HG03469 (cell line): ENCODE results near the gene TMC3.

Experiments used
- ATAC-seq: cut with Tn5 transposase; IDR thresholded peaks from one replicate; pipeline ENCODE4 v1.9.1; 2021; ENCODE audit warnings: mild to moderate bottlenecking, moderate library complexity, moderate number of reproducible peaks; ENCODE audit not compliant: unreplicated experiment

Gene TMC3

DNA sequence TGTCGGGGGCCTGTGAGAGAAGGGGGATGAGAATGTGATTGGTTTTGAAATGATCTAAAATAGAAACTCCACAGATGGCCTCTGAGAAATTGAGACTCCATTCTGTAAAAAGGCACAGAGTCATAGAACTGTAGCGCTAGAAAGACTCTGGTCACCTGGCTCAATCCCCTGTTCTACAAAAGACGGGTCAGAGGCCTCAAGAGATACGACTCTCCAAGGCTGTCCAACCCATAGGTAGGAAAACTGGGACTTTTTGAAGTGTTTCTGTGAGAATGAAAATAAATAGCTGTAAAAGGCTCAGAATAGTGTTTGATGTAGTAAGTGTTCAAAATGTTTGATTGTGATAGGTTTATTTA, 11.7 kb upstream of the TMC3 start:
- no peak for ATAC-seq

DNA sequence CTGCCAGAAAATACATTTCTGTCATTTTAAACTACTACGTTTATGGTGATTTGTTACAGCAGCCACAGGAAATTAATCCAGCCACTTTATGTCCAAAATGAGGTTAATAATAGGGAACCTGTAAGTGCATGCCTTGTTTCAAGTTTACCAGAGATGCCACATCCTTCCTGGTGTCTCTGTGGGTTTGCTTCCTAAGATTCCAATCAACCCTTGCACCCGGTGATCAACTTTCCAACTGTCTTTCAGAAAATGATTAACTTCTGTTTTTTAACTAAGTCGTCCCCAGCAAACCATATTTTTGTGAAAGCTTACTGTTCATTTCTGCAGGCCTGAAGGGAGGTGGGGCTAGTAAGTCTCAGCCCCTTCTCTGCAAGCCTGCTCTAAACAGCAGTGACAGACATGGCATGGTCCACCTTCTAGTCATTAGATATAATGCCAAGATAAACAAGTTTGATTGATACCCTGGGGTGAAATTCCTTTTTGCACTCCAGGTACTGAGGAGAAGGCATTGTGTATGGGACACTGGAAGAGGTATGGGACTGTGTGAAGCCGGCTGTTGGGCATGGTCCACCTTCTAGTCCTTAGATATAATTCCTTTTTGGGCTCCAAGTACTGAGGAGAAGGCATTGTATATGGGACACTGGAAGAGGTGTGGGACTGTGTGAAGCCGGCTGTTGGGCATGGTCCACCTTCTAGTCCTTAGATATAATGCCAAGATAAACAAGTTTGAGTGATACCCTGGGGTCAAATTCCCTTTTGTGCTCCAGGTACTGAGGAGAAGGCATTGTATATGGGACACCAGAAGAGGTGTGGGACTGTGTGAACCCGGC, 11.1 kb upstream of the TMC3 start:
- ATAC-seq = no peak

DNA sequence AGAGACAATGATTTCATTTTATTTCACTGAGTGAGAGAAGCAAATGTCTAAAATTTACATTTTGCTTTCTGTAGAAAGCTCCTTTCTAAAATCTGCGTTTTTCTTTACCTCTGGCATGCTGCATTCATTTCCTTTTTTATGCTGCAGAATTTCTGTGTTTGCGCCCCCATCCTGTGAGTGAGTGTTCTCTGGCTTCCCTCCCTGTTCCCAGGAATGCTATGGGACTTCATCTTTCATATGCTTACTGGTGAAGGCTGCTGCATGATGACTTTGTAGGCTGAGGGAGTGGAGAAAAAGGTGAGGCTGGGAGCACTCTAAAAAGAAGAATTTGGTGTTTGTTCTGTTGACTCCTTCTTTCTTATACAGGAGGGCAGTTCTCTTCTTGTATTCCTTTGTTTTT, 7.7 kb upstream of the TMC3 start:
- no peak for ATAC-seq

DNA sequence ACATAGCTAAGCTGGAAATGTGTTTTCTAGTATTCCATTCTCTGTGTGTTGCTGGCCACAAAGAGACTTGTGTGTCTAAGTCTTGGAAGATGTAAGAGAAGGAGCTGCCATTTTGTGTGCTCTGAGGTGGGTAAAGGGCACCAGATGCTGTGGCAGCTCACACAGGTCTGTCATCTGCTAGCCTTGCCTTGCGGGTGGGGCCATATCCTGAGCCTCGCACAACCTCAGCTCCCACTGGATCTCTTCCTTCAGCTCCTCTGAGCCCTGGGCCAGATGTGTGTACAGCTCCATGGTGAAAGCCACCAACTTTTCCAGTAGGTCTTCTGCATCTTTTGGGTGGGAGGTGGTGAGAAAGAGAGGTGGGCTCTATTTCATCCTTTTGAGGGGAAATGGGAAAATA, 6.7 kb upstream of the TMC3 start:
- ATAC-seq = no peak

DNA sequence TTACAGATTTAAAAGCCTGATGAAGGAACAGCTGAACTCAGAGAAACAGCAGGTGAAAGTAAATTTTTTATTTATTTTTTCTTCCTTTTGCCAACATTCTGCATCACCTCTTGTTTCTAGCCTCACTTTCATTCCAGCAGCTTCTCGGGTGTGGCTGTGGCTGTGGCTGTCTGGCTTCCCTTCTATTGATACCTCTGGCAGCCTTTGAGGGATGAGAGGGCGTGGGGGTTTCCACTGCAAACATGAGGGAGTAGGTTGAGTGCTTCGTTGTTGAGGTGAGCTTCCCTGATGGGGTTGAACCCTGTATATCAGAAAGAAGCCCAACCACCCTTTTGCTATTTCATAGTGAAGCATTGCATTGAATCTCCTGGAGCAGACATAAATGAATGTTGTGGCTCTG, 6.2 kb upstream of the TMC3 start:
- no peak for ATAC-seq

DNA sequence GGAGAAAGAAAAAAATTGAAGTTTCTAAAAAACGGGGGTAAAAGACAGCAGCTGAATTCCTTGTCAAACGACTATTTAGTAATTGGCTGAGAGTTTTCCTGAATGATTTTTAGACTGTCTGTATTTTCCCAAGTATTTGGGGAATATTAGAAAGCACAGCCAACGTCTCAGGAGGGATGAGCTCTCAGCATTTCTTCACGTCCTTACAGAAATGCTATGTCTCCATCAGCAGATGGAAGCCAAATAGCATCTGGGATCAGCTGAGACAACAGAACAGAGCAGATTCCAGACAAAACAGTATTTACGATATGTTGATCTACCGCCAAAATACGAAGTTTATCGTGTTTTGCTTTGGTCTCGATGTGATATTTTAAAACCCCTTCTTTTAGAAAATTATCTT, 5.3 kb upstream of the TMC3 start:
- no peak for ATAC-seq

DNA sequence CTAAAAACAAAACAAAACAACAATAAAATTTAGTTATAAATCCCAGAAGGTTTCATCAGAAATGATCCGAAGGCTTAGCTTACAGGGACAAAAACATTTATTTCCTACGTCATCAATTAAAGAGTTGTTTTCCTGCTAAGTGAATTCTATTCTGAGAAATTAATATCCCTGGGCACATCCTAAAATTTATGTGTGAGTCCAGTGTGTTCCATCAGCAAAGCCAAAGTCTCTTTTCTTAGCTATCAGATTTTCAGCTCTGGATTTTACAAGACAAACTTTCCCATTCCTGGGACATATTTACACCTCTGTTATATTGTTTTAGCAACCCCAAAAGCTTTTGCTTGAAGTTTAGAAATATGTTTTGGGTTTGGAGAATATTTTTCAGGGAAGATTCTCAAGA, 4.4 kb upstream of the TMC3 start:
- ATAC-seq = no peak

DNA sequence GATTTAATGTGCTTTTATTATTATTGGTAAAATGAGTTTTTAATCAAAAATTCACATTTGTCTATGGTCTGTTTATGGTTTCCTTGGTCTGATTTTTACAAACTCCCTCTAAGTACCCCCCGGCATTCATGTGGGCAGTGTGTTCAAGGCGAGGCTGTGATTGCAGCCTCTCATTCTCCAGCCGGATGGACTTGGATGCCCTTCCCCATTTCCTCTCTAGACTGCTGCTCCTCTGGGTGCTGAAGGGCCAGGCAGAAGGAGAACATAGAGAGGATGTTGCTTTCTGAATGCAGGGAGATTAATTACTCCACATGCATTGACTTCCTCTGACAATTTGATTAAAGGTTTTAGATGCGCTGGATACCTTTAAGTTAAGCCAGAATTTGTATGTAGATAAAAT, 3.9 kb upstream of the TMC3 start:
- ATAC-seq = no peak

DNA sequence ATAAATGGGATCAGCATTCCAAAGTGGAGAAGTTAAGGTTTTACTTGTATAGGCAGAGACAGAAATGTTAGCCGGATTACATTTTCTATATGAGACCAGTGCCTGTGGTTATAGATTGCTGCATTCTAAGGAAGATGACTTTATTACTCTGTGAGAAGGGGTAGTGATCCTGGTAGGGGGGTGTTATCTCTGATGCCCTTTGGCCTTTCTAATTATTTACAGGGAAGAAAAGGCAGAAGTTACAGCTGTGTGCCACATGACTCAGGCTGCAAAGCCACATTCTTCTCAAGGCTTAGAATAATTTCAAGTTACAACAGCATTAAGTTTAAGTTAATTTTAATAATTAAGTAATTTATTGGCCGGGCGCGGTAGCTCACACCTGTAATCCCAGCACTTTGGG, 2.2 kb upstream of the TMC3 start:
- ATAC-seq = no peak

DNA sequence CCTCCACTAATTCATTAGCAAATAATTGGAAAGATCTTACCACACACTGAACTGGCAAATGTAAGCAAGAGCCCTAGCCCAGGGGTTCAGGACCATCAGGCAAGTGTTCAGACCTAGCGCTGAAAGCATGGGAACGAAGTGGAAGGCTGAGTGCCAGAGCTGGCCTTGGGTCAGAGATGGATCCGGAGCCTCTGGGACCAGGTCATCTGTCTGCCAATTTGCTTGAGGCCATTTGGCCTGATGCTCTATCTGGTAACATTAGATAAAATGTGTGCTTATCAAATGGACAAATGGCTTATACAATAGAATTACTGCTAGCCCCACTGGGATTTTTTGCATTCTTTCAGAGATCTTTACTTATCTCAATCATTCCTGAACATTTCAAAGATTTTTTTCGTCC, 1.4 kb upstream of the TMC3 start:
- ATAC-seq = no peak

DNA sequence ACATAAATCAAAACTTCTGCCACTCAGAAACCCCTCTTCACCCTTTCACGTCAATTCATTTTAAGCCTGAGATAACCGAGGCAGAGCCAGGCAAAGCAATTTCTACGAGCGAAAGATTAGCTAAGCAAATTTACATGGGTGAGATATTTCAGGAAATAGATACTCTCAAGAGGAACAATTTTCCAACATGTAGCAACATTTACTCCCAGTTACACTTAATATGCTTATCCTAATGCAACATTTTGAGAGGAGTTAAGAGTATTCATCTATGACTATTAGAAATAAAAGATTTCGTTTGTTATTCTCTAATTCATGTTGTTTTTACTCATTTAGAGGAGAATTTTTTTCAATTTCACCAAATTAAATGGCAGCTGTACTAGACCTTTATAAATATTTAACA, 837 bp downstream of the TMC3 start:
- no peak for ATAC-seq

DNA sequence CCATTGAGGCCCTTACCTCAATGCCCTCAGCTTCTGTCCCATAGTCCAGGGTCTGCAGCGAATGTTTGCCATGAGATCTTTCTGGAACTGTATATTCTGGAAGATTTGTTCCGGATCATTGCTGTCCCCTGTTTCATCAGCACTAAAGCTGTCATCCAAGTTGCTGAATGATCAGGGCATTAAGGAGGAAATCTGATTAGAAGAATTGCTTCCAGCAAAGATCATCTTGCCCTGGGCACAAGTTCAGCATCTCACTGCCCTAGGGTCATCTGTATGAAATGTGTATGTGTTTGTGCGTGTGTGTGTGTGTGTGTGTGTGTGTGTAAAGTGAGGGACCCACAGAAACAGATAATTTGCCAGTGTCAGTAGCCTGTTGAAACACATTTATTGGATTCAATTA, 1.4 kb downstream of the TMC3 start:
- ATAC-seq = no peak

DNA sequence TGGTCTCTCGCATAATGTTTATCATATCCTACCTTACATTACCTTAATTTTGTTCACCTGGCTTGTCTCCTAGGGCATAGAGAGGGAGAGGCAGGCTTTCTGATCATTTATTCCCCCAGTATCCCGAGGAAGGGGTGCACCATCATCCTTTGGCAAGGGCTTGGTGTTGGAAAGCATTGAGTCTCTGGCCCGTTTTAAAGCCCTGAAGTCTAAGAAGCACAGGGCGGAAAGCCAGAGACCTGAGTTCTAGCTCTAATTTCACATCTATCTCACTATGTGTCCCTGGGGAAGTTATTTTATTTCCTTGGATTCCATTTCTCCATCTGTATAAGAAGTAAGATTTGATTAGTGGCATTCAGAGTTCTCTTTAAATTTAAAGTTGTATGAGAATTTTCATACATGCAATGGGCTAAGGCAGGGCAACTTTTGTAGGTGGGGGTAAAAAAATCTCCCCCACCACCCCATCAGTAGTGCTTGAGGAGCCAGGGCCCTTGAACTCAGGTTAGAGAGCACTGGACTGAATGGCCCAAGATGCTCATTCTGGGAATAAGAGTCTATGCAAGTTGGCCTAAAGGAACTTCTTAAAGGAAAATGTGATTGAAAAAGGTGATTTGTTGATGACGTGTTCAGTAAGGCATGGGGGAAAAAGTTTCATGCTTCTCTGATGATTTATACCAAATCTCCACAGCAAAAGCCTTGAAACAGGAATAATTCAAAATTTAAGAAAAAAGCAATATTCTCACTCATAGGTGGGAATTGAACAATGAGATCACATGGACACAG, 10.1 kb downstream of the TMC3 start:
- no peak for ATAC-seq

DNA sequence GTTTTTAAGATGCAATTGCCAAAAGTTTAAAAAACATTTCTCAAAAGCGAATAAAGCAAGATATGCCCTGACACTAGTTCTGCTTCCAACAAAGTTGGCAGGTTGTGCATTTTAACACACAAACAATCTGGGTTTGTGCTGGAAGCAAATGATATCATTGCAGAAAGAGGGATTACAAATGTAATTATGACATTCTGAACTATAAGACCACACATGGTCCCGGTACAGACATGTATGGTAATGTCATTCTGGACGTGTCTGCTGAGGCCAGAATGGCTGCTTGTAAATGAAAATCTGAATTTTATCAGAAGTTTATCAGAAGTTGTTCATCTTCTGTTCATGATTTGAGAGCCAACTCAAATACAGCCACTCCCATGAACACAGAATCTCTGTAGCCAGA, 10.7 kb downstream of the TMC3 start:
- ATAC-seq = no peak

DNA sequence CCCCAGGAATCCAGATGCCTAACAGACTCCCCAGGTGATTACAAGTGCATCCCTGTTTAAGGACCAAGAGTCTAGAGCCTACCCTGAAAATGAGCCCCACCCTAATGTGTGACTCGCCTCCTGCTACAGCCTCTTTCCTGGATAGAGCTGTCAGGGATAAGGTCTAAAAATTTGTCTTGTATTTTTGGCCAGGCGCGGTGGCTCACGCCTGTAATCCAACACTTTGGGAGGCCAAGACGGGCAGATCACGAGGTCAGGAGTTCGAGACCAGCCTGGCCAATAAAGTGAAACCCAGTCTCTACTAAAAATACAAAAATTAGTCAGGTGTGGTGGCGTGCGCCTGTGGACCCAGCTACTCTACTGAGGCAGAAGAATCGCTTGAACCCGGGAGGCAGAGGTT, 11.2 kb downstream of the TMC3 start:
- no peak for ATAC-seq

DNA sequence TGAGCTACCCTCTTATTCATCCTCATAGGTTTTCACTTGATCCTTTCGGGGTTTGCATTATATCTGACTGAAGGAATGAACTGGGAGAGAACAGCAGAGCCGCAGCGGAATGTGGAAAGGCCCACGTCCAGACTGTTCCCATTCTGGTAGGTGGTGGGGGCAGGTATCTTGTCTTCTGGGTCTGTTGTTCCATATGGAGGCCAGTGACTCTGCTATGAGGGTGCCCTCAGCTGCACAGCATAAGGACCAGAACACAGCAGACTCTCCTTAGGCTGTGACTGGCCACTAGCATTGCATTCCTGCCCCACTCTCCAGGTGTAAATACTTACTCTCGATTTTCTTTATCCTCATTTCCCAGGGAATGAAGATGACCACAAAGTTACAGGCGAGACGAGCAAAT, 12.1 kb downstream of the TMC3 start:
- ATAC-seq = no peak

DNA sequence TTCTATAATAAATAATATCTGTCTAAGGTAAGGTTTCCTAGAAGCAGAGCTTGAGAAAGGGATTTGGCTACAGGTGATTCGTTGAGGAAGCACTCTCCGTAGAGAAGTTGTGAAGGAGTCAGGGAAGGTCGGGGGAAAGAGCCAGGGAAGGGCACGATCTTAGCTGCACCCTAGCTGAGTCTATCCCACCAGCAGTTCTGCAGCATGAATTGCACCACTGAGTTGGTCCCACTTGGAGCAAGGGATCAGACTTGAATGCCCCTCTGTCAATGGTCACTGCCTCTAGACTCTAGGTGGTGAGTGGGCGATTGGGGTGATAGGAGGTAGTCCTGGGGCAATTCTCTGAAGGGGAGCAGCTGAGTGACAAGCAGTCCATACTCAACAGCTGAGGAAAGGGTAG, 13.5 kb downstream of the TMC3 start:
- no peak for ATAC-seq

DNA sequence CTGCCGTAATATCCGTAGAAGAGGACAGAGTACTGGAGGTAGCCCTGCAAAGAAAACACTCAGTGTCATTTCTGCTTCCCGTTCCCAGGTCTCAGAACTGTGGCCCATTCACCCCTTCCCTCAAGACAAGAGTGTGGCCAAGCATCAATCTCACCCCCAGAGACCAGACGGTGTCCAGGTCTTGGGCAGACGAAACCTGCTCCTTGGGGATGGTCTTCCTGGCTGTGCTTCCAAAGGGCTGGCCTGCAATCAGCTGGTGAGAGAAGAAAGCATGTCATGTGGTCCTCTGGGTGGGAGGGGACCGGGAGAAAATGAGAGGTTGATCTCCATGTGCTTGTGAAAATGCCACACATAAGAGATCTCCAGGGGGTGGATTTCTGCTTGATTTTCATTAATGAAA, 15.8 kb downstream of the TMC3 start:
- no peak for ATAC-seq

DNA sequence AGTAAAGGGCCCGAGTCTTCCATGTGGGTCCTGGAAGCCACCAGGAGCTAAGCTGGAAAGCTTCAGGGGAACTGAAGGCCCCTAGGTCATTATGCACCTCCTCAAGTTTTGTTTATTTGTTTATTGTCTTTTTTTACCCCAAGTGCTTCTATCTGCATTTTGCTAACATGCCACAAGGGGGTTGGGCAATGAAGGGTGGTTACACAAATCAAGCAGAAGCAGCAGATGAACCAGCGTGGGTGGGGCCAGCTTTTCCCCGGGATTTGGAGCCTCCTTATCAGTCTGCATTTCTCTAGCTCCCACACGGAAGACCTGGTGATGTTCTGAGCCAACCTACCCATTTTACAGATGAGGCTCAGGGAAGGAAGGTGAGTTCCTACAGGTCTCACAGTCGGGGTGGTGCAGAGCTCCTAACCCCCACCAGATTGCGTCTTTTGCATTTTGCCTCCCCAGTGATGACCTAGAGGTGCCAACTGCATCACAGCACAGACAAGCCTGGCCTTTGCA, 16.8 kb downstream of the TMC3 start:
- ATAC-seq = no peak

DNA sequence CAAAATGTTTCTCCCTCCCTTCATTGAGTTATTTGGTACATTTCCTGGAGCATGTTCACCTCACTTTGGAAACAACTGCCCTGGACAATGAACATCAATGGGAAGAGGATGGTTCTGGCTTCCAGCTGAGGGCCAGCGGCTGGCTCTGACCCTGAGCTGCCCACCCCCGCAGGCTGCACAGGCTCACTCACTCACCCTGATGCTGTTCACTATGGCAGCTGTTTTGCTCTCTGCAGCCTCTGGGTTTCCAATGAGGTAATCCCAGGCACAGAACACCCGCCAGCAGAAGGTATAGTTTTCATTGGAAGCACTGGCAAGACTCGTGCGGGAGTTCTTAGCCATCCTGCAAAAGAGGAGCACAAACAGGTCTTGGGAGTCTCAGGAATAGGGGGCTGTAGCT, 17.8 kb downstream of the TMC3 start:
- no peak for ATAC-seq

DNA sequence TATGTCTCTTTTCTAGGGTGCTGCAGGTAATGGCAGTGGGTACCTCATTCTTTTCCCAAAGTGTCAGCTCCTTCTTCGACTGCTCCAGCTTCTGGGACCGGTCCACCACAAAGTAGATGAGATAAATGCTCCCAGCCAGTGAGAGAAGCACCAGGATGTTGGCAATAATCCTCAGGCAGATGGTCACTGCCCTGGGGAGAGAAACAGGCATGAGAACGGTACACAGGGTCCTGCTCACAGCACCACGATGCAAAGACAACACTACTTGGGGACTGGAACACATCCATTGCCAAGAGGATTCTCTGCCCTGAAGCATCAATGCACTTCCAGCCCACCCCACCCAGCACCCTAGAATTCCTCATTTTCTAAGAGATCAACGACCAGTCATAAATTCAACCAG, 22.4 kb downstream of the TMC3 start:
- no peak for ATAC-seq

DNA sequence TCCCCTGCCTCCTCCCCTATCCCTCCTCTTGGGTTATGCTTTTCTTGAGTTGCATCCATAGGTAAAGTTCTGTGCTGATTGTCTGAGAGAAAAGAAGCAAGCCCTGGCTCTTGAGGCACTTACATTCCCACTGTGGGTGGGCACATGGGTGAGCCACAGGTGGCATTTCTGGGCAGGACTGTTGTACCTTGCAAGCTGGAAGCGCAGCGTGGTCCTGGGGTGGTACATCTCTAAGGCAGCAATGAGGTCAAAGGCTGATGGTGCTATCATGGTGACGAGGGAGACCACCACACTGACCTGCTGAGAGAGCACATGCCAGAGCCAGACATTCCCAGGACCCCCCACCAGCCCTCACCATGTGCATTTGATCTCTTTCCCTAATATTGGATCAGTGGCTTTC, 24.7 kb downstream of the TMC3 start:
- no peak for ATAC-seq
